Measurements from ENCODE around the gene NSMCE3.

NSMCE3 gene

DNA sequence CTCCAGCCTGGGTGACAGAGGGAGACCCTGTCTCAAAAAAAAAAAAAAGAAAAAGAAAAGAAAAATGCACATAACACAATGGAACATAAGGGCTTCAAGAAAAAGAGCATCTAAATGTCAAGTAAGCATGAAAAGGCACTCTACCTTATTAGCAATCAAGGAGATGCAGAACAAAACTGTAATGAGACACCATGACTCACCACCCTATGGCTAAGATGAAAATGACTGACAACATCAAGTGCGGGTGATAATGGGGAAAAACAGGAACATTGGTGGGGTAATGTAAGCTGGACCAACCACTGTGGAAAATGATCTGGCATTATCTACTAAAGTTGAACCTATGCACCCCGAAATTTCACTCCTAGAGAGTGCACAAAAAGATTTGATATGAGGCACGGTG is 19.6 kb upstream of the NSMCE3 start:
- Histone ChIP-seq H3F3A (ENCODE audit: insufficient read depth, low read length) (no peaks in the 10 kb centered on the region), H3K79me2 (ENCODE audit: insufficient read depth, low read length) (no peaks in the 10 kb centered on the region), H4K20me1 (ENCODE audit: insufficient read depth, low read length) (no peaks in the 10 kb centered on the region), H2AFZ (ENCODE audit: low read length) (no peak overlapping the region), H3K9ac (ENCODE audit: low read length) (no peak overlapping the region), H3K4me3 (ENCODE audit: low read depth, low read length, poor library complexity, severe bottlenecking) (no peak overlapping the region), H3K9me3 (ENCODE audit: low read length) (no peaks in the 10 kb centered on the region), H3K27ac (ENCODE audit: low read depth, low read length, poor library complexity, severe bottlenecking) (no peak overlapping the region), H3K4me2 (ENCODE audit: low read length) (no peak overlapping the region), H3K36me3 (ENCODE audit: insufficient read depth, low read length) (no peaks in the 10 kb centered on the region), H3K9me2 (ENCODE audit: low read depth, low read length) (no peaks in the 10 kb centered on the region), H3K4me1 (ENCODE audit: insufficient read depth, low read length, severe bottlenecking) (no peaks in the 10 kb centered on the region), H3K27me3 (ENCODE audit: insufficient read depth, low read length) (no peaks in the 10 kb centered on the region; the same call in 1 of the 2 replicates)
- TF ChIP-seq, protein P1, sequence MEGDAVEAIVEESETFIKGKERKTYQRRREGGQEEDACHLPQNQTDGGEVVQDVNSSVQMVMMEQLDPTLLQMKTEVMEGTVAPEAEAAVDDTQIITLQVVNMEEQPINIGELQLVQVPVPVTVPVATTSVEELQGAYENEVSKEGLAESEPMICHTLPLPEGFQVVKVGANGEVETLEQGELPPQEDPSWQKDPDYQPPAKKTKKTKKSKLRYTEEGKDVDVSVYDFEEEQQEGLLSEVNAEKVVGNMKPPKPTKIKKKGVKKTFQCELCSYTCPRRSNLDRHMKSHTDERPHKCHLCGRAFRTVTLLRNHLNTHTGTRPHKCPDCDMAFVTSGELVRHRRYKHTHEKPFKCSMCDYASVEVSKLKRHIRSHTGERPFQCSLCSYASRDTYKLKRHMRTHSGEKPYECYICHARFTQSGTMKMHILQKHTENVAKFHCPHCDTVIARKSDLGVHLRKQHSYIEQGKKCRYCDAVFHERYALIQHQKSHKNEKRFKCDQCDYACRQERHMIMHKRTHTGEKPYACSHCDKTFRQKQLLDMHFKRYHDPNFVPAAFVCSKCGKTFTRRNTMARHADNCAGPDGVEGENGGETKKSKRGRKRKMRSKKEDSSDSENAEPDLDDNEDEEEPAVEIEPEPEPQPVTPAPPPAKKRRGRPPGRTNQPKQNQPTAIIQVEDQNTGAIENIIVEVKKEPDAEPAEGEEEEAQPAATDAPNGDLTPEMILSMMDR (IDR thresholded peaks at IDR 0.05; ENCODE audit: low read length): no peak
- TF ChIP-seq EZH2 (IDR thresholded peaks at IDR 0.05; ENCODE audit: borderline replicate concordance, low read length): no peak

DNA sequence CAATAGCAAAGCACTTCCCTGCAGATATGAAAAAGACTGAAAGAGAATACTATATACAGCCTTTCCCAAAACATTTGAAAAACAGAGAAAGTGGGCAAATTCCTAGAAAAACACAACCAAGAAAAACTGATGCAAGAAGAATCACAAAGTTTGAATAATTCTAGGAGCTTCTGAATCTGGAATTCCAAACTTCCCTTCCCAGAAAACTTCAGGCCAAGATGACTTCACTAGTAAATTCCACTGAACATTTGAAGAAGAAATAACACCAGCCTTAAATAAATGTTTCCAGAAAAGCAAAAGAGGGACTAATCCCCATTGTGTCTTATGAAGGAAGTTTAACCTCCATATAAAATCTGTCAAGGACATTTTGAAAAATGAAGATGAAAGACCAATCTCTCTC is 15.8 kb upstream of the NSMCE3 start:
- Histone ChIP-seq H3K27ac (ENCODE audit: low read depth, low read length, poor library complexity, severe bottlenecking) (no peak overlapping the region), H3K79me2 (ENCODE audit: insufficient read depth, low read length) (no peaks in the 10 kb centered on the region), H3K4me2 (ENCODE audit: low read length) (no peak overlapping the region), H3K9me2 (ENCODE audit: low read depth, low read length) (no peaks in the 10 kb centered on the region), H3K9ac (ENCODE audit: low read length) (no peak overlapping the region), H2AFZ (ENCODE audit: low read length) (no peak overlapping the region), H3K27me3 (ENCODE audit: insufficient read depth, low read length) (no peaks in the 10 kb centered on the region; the same call in 1 of the 2 replicates), H3K4me1 (ENCODE audit: insufficient read depth, low read length, severe bottlenecking) (no peaks in the 10 kb centered on the region), H3K4me3 (ENCODE audit: low read depth, low read length, poor library complexity, severe bottlenecking) (no peak overlapping the region), H3F3A (ENCODE audit: insufficient read depth, low read length) (no peaks in the 10 kb centered on the region), H4K20me1 (ENCODE audit: insufficient read depth, low read length) (no peaks in the 10 kb centered on the region), H3K36me3 (ENCODE audit: insufficient read depth, low read length) (no peaks in the 10 kb centered on the region), H3K9me3 (ENCODE audit: low read length) (0 out of 2 replicates have a peak, but pooled peaks cover 5% of the 10 kb centered on the region)
- TF ChIP-seq, protein P1 (IDR thresholded peaks at IDR 0.05; ENCODE audit: low read length): no peak
- no peak for TF ChIP-seq EZH2 (IDR thresholded peaks at IDR 0.05; ENCODE audit: borderline replicate concordance, low read length)

DNA sequence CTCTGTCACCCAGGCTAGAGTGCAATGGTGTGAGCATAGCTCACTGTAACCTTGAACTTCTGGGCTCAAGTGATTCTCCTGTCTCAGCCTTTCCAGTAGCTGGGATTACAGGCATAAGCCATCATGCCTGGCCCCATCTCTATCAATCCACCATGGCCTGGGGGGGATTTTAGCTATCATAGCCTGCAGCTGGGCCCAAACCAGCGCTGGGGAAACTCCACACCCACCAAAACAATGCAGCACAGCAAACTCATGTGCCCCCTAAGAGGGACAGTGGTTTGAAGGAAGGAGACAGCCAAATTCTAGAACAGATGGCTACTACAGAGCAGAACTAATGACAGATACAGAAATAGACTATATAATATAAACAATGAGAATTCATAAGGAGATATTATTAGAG is 13.8 kb upstream of the NSMCE3 start:
- no peak for TF ChIP-seq EZH2 (IDR thresholded peaks at IDR 0.05; ENCODE audit: borderline replicate concordance, low read length)
- TF ChIP-seq, protein P1 (IDR thresholded peaks at IDR 0.05; ENCODE audit: low read length): no peak
- H3K4me3 ChIP-seq (ENCODE audit: low read depth, low read length, poor library complexity, severe bottlenecking): no peak overlapping the region
- H3K79me2 ChIP-seq (ENCODE audit: insufficient read depth, low read length): no peaks in the 10 kb centered on the region
- H3K36me3 ChIP-seq (ENCODE audit: insufficient read depth, low read length): no peaks in the 10 kb centered on the region
- H3K27me3 ChIP-seq (ENCODE audit: insufficient read depth, low read length): no peaks in the 10 kb centered on the region
- H3K9me2 ChIP-seq (ENCODE audit: low read depth, low read length): no peaks in the 10 kb centered on the region
- no peaks in the 10 kb centered on the region for H3K4me1 ChIP-seq (ENCODE audit: insufficient read depth, low read length, severe bottlenecking)
- no peak overlapping the region for H3K4me2 ChIP-seq (ENCODE audit: low read length)
- H3K9ac ChIP-seq (ENCODE audit: low read length): no peak overlapping the region
- no peaks in the 10 kb centered on the region for H4K20me1 ChIP-seq (ENCODE audit: insufficient read depth, low read length)
- no peak overlapping the region for H3K27ac ChIP-seq (ENCODE audit: low read depth, low read length, poor library complexity, severe bottlenecking)
- no peaks in the 10 kb centered on the region for H3F3A ChIP-seq (ENCODE audit: insufficient read depth, low read length)
- H3K9me3 ChIP-seq (ENCODE audit: low read length): 0 out of 2 replicates have a peak, but pooled peaks cover 5% of the 10 kb centered on the region
- no peak overlapping the region for H2AFZ ChIP-seq (ENCODE audit: low read length)

Data from OCI-LY1 (cell line).